GM19099 (cell line): Measurements from ENCODE around the gene TNFAIP6.

ENCODE experiments used
- POLR2A ChIP-seq: IDR thresholded peaks from 3 replicates; pipeline ENCODE4 v1.6.1; 2011; ENCODE audit warnings: low read depth; ENCODE audit not compliant: insufficient read length; ENCODE audit errors: extremely low read depth

The TNFAIP6 gene, protein sequence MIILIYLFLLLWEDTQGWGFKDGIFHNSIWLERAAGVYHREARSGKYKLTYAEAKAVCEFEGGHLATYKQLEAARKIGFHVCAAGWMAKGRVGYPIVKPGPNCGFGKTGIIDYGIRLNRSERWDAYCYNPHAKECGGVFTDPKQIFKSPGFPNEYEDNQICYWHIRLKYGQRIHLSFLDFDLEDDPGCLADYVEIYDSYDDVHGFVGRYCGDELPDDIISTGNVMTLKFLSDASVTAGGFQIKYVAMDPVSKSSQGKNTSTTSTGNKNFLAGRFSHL

DNA sequence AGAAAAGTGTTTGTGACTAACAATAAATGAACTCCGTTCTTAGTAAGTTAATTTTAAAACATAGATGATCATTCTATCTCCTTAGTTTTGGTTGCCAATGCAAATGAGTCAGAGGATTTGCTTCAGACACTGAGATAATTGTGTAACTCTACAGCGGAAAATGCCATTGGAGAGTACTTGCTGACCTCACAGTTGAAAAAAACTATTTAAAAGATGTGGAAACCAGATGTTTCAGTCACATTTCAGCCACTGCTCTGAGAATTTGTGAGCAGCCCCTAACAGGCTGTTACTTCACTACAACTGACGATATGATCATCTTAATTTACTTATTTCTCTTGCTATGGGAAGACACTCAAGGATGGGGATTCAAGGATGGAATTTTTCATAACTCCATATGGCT is at the start of gene TNFAIP6:
Gene TNFAIP6, plus strand, starts transcription at position 234 of the 400 bp plus-strand sequence. Its CDS starts 75 bp downstream, at position 309.
- TF ChIP-seq POLR2A: no peak

DNA sequence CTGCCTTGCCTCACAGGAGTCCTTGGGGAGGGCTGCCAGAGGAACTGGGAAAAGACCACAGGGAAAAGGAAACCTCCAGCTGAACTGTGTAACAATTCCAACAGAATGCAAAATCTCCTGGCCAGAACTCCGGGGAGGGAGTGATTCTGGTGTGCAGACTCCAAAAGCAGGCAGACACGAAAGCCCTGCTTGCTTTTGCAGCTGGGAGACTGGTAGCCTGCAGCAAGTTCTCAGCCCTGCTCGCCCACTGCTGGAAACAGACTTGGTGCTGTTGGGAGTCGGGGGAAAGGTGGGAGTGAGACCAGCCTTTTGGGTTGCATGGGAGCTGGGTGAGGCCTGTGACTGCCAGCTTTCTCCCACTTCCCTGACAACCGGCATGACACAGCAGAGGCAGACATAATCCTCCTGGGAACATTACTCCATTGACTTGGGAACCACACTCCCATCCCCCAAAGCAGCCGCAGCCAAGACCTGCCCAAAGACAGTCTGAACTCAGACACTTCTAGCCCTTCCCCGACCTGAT is 42.0 kb upstream of the TNFAIP6 start:
- no peak for TF ChIP-seq POLR2A

DNA sequence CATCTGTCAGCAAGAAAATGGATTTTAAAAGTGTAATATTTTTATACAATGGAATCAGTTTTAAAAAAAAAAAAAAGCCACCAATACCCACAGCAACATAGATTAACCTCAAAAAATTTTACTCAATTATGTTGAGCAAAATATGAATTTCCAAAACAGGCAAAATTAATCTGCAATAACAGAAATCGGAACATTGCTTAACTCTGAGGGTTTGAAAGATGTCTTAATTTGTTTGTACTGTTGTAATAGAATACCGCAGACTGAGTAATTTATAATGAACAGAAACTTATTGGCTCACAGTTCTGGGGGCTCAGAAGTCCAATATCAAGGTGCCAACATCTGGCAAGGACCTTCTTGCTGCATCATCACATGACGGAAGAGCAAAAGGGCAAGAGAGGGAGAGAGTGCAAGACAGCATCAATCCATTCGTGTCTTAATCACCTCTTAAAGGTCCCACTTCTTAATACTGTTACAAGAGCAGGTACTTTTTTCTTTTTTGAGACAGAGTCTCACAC is 31.8 kb upstream of the TNFAIP6 start:
- TF ChIP-seq POLR2A: no peak

GRCh38 chr2:151326554-151326953 is 30.8 kb upstream of the TNFAIP6 start:
- no peak for TF ChIP-seq POLR2A

DNA sequence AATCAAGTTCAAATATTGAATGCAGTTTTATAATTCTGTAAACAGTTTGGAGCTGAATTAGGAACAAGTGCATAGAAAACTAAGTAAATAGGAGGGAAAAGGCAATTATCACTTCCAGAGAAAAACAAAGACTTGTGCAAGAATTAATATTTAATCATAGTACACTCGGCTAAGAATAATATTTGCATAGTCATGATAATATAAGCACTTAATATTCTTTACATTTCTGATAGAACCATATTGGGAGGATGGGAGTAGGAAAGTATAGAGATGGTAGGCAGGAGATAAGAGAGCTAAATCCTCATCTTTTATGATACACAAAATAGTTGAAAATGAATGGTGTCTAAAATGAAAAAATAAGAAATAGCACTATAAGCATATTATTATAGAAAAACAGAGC is 27.4 kb upstream of the TNFAIP6 start:
- TF ChIP-seq POLR2A: no peak

DNA sequence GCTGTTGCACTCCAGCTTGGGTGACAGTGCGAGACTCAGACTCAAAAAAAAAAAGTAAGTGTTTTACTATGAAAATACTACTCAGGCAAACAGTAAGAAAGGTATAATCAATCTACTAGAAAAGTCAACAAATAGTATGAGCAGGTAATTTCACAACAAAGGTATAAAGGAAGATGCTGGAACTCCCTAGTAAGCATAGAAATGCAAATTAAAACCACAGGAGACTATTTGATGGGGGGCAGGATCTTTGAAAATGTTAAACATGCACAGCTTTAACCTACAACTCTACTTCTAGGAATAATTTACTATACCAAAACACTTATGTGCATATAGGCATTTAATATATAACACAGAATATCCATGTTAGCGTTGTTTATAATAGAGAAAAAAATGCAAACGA is 24.3 kb upstream of the TNFAIP6 start:
- TF ChIP-seq POLR2A: no peak

DNA sequence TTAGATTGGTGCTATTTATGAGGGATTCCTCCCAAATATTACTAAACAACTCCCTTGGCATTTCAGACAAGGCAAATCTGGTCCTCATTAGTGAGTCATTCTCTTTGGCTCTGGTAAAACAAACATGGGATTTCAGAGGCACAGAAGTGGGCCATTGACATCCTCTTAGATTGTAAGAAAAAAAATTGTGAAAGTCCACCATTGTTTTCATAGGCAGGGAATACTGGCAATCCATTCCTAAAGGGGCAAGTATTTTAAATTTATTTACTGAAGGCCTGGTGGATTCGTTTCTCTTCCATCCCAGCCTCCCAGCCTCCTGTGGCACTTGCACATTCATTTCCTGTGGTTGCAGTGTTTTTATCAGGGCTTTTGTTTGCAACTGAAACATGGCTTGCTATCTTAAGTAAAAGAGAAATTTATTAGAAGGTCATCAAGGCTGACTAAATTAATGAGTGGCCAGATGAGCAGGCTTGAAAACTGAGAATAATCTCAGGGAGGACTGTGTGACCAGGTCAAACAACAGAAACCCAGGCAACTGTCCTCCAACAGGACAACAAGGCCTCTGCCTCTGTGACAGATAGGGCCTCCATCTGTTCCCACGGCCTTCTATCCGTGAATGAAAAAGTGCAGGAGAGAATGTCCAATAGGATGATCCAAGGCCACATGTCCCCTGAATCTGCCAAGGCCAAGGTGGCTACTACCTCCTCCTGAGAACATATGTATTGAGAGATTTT is 23.1 kb upstream of the TNFAIP6 start:
- TF ChIP-seq POLR2A: no peak

DNA sequence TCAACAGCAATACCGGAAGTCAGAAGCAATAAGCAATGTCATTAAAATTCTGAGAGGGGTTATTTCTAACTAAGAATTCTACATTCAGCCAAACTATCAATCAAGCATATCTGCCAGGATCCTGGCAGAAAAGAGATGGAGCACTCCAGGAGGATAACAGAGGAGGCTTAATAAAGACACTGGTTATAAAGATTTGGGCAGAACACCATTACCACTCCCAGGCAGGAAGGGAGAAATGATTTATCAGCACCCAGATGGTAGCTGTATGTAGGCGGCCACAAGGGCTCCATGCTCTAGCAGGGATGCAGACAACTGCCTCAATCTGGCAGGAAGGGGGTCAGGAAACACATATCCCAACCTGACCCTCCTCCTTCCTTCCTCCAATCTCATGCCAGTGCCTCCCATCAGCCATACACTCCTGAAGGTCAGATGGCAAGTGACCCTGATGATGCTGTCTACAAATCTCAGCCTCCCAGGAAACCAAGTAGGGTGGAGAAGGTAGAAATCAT is 20.5 kb upstream of the TNFAIP6 start:
- TF ChIP-seq POLR2A: no peak

DNA sequence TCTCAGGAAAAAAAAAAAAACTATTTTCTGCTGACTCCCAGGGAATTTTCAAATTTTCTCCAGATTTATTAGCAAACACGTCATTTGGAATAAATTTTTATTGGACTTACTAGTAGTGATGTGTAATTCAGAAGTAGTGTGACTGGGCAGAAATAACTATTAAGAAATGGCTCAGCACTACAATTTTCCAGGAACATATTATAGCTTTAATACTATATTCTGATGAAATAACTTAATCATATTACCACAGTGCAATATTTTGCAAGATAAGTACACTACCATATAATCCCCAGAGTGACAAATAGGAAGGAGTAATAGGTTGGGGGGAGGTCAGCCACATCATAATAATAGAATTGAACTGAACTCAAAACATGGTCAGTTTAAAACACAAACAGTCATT is 19.7 kb upstream of the TNFAIP6 start:
- no peak for TF ChIP-seq POLR2A

DNA sequence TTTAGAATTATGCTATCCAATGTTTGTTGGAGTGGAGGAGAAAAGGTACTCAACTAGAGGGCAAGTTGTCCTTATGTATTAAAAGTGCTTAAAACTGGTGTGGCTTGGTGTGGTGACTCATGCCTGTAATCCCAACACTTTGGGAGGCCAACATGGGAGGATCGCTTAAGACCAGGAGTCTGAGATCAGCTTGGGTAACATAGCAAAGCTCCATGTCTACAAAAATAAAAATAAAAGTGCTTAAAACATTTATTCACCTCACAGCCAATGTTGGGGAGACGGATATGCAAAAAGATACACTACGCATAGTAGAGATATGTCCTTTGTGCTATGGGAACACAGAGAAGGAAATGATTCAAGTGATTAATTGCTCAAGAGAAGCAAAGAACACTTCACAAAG is 19.3 kb upstream of the TNFAIP6 start:
- no peak for TF ChIP-seq POLR2A

DNA sequence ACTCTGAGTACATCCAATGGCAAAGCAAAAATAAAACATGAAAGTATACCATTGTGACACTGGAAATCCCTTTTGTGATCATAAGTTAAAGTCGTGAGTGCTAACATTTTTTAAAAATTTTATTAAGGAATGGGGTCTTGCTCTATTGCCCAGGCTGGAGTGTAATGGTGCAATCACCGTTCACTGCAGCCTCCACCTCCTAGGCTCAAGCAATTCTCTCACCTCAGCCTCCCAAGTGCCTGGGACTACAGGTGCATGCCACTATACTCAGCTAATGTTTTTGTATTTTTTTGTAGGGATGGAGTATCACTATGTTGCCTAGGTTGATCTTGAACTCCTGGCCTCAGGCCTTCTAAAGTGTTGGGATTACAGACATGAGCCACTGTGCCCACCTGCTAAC is 14.3 kb upstream of the TNFAIP6 start:
- TF ChIP-seq POLR2A: no peak

DNA sequence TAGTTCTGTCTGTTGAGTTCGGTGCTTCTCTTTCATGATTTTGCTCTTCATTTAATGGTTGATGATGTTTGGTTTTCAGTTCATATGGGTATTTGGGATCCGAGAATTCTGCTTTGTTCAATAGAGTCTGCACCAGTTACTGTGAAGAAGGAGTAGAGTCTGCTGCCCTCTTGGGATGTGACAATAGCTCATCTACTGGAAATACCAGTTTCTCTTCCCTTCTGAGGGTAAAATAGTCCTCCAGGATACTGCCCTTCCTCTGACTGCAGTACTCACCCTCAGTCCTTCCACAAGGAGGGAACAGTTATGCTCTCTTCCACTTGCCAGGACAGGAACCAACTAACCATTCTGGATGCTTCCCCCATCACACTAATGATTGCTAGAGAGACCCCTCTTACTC is 12.5 kb upstream of the TNFAIP6 start:
- TF ChIP-seq POLR2A: no peak

- no peak for TF ChIP-seq POLR2A
Measured at GRCh38 chr2:151347294-151347693, 10.1 kb upstream of the TNFAIP6 start.

DNA sequence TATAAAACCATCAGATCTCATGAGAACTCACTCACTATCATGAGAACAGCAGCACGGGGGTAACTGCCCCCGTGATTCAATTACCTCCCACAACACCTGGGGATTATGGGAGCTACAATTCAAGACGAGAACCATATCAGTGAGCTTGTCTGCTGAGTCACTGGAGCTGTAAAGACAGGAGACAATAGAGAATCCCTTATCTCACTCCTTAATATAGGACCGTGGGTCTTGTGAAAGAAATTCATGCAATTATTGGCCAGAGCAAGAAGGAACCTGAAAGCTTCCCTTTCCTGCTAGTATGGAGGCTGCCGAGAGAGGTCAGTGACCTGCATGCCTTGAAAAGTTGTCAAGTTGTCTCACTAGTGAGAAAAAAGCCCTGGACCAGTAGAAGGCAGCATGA is 9.5 kb upstream of the TNFAIP6 start:
- TF ChIP-seq POLR2A: no peak

- no peak for TF ChIP-seq POLR2A
Measured at GRCh38 chr2:151350579-151351195, 6.7 kb upstream of the TNFAIP6 start.
